Measurements from ENCODE around the gene CRYM.

DNA sequence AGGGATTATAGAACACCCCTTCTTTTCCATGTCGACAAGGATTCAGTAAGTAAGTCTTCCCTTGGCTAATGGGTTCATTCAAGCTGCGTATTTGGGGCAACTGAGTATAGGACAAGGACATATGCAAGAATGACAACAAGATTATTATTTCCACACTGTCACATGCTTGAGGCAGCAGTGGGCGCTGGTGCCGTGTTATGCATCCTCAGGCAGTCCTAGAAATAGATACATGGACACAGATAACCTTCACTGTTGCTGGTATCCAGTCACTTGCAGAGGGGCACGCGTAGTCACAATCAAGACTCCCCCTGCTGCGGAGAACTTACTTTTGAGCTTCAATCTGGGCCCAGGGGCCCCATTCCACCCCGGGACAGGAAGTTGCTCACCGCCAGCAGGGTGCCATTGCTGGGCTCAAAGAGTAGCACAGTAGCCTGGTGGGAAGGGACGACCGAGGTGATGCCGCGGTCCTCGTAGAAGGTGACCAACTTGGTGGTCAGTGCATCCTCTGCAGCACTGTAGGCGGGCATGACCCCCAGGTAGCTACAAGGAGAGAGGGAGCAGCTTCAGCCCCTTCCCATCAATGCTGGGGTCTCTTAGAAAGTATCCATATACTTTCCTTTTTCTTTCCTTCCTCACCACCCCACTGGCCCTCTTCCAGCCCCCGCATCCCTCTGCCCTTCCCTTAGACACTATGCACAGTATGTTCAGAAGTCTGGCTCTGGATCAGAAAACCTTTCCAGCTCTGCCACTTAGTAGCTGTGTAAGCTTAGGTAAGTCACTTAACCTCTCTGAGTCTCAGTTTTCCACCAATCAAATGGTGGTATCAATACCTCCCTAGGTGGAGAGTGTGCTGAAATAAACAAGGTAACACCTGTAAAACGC lies 804 bp downstream of the CRYM start:
- TF ChIP-seq POLR2AphosphoS5 (IDR thresholded peaks at IDR 0.05; ENCODE audit: borderline replicate concordance, low read depth, low read length) (no peak), EZH2 (IDR thresholded peaks at IDR 0.05) (no peak), FOXP2 (optimal IDR thresholded peaks at IDR 0.05; ENCODE audit: control extremely low read depth, extremely low read length, insufficient read depth) (no peak)
